C4-2B (cell line): Measurements from ENCODE around the gene COL4A1.

ENCODE experiments used
- ZFX ChIP-seq: fragments of 450-650 bp; IDR thresholded peaks from 2 replicates; pipeline ENCODE4 v1.6.1; 2017
- TF ChIP-seq, protein P1 (sequence below): fragments of 450-650 bp; conservative IDR thresholded peaks from 2 replicates; pipeline ENCODE4 v1.5.1; 2017; ENCODE audit warnings: mild to moderate bottlenecking

DNA sequence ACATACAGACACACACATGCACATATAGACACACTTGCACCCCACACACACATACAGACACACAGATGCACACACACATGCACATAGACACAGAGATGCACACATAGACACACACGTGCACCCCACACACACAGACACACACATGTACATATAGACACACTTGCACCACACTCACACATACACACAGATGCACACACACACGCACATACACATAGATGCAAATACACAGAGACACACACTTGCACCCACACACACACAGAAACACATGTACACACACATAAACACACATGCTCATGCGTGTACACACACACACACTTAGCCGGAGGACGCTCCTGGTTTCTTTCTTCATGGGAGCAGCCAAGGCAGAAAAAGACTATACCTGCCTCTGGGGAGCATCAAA lies 10.1 kb upstream of the COL4A1 start:
- TF ChIP-seq, protein P1, sequence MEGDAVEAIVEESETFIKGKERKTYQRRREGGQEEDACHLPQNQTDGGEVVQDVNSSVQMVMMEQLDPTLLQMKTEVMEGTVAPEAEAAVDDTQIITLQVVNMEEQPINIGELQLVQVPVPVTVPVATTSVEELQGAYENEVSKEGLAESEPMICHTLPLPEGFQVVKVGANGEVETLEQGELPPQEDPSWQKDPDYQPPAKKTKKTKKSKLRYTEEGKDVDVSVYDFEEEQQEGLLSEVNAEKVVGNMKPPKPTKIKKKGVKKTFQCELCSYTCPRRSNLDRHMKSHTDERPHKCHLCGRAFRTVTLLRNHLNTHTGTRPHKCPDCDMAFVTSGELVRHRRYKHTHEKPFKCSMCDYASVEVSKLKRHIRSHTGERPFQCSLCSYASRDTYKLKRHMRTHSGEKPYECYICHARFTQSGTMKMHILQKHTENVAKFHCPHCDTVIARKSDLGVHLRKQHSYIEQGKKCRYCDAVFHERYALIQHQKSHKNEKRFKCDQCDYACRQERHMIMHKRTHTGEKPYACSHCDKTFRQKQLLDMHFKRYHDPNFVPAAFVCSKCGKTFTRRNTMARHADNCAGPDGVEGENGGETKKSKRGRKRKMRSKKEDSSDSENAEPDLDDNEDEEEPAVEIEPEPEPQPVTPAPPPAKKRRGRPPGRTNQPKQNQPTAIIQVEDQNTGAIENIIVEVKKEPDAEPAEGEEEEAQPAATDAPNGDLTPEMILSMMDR: no peak
- no peak for TF ChIP-seq ZFX
